PC-3 (cell line): ENCODE measurements around the gene MRPS21.

ENCODE experiments used
- EZH2 ChIP-seq: fragments of 300-600 bp; sonication (generic); IDR thresholded peaks from one replicate; pipeline ENCODE4 v1.6.1; 2017; ENCODE audit warnings: antibody characterized with exemption, mild to moderate bottlenecking, low read length; ENCODE audit not compliant: unreplicated experiment
- EZH2phosphoT487 ChIP-seq: fragments of 300-600 bp; sonication (generic); IDR thresholded peaks from 2 replicates; pipeline ENCODE4 v1.6.1; 2018; ENCODE audit warnings: mild to moderate bottlenecking, antibody characterized with exemption, low read length, borderline replicate concordance

DNA sequence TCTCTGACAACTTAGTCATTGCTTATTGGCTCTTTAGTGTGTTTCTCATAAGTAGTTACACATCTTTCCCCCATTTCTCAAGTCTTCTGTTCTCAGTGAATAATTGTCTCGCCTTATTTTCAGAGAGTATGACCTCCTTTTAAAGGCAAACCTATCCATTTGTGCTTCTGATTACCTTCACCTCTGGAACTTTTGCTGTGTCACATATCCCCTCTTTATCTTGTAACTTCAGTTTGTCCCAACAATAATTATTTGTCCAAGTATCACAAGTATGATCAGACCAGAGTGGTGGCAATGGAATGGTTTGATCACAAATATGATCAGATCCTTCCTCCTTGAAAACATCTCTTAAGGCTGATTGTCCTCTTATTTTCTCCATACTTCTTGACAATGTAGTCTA is 5.3 kb upstream of the MRPS21 start:
- TF ChIP-seq EZH2 (no peak), EZH2phosphoT487 (no peak)
